GM18498 (cell line): ENCODE results near the gene PKN3.

Source experiments
- ATAC-seq: cut with Tn5 transposase; IDR thresholded peaks from one replicate; pipeline ENCODE4 v1.9.1; 2021; ENCODE audit warnings: mild to moderate bottlenecking, moderate library complexity; ENCODE audit not compliant: unreplicated experiment

Gene PKN3

DNA sequence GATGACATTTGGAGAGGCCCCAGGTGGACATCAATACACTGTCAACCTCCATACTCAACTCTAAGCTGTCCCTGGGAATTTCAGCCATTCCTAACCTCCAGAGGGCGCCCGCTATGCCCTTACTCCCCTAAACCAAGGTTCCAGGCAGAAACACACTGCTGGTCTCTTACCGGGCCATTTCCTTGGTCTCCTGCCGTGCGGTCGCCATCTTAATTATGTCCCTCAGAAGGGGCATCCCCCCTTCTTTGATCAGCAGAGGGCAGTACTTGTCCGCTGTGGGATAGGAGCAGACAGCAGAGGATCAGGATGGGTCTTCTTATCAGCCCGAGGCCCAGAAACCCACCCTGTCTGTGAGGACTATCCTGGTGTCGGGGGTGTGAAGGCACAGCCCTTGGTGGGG is 31.0 kb downstream of the PKN3 start:
- ATAC-seq: no peak

DNA sequence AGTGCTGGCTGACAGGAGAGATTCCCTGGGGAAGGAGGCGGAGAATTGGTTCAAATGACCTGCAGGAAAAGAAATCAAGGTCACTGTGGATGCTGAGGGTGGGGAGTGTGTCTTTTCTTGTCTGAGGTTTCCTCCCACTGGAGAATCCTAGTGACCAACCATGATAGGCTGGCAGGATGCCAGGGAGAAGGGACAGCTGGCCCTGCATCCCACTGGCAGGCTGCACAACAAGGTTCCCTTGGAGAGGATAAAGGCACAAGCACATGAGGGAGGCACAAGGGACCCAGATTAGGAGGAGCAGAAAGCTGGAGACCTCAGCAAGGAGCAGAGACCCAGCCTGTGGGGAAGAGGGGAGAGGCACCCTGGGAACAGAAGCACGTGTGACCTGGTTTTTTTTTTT is 33.1 kb downstream of the PKN3 start:
- ATAC-seq: no peak

DNA sequence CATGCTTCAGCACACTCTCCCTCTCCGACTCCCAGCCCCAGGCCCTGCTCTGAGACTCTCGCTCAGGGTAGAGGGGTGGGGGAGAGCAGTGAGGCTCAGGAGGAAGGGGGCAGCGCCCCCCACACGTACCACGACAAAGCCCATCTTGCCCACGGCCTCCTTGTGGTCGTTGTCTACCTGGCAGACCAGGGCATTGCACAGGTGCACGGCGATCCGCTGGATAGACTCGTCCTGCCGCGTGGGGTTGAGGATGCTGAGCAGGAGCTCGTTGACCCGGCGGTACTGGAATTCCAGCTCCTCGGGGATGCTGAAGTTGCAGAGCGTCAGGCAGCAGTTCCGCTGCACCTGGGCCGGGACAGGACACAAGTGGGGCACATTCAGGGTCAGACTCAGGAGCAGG is 40.1 kb downstream of the PKN3 start:
- ATAC-seq: no peak

DNA sequence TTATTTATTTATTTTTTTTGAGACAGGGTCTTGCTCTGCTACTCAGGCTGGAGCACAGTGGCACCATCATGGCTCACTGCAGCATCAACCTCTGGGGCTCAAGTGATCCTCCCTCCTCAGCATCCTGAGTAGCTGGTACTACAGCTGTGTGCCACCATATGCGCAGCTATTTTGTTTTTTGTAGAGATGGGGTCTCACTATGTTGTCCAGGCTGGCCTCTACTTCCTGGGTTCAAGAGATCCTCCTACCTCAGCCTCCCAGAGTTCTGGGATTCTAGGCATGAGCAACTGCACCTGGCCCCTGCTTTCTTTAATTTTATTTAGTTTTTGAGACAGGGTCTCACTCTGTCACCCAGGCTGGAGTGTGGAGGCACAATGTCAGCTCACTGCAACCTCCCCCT is 41.1 kb downstream of the PKN3 start:
- no peak for ATAC-seq

DNA sequence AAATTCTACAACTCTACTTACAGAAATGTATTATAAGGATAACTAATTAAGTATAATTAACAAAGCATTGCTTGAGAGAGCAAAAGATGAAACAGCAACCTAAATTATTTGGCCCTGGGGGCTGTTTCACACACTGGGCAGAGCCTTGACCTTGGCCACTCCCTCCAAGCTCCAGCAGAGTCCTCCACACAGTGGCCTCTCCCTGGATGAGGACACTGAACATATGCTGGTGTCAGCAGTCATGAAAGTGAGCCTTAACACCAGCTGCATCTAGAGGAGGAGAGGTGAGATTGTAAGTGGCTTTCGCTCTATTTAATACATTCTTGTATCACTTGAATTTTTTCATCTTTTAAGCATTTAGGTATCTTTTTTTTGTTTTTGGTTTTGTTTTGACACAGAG is 44.9 kb downstream of the PKN3 start:
- no peak for ATAC-seq

DNA sequence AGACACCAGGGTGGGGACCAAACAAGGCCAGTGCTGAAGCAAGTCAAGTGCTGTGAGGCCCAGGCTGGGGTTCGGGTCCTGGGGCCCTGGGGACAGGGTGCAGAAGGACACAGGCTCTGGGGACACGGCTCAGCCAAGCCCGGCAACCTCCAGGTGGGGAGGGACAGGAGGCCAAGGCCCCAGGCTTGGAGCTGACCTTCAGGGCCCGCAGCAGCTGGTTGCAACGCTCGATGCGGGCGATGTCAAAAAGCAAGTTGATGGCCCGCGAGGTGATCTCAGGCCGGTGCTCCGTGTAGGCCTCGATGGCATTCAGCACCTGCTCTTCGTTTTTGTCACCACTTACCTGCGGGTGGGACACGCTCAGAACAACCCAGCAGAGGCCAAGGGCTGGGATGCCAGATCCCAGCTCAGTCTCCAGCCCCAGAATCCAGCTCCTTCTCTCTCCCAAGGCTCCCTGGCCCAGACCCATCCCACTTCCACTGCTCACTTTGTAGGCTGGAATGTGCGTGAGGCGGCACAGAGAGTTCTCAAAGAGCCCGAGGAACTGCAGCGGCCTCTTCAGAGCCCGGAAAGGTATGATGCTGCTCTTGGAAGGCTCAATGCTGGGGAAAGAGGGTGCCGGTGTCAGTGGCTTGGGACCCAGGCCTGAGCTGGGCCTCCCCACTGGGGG is 48.8 kb downstream of the PKN3 start:
- no peak for ATAC-seq

DNA sequence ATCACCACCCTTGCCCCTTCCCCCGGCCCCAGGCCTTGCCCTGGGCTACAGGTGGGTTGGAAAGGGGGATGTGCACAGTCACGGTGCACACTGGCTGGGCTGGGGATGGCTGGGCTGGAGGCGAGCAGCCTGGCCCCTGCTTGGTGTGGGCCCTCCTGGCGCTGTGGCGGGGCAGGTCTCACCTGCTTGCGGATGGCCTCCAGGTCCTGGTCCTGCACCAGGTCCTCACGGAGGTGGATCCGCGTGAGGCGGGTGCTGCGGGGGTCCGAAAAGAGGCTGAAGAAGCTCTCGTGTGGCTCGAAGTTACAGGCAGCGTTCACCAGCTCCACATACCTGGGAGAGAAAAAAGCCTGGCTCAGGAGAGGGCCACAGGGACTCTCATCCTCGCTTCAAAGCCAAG is 51.3 kb downstream of the PKN3 start:
- no peak for ATAC-seq

DNA sequence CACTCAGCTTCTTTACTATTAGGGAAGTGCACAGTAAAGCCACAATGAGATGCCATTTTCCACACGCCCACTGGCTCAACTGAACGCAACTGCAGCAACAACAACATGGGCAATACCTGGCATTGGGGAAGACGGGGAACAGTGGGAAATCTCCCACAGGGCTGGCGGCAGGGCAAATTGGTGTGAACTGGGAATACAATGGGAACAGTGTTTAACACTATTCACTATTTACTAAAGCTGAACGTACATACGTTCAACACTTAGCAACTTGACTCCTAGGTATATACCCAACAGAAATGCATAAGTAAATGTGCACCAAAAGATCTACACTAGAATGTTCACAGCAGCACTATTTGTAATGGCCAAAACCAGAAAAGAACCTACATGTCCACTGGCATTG is 55.3 kb downstream of the PKN3 start:
- ATAC-seq: no peak

DNA sequence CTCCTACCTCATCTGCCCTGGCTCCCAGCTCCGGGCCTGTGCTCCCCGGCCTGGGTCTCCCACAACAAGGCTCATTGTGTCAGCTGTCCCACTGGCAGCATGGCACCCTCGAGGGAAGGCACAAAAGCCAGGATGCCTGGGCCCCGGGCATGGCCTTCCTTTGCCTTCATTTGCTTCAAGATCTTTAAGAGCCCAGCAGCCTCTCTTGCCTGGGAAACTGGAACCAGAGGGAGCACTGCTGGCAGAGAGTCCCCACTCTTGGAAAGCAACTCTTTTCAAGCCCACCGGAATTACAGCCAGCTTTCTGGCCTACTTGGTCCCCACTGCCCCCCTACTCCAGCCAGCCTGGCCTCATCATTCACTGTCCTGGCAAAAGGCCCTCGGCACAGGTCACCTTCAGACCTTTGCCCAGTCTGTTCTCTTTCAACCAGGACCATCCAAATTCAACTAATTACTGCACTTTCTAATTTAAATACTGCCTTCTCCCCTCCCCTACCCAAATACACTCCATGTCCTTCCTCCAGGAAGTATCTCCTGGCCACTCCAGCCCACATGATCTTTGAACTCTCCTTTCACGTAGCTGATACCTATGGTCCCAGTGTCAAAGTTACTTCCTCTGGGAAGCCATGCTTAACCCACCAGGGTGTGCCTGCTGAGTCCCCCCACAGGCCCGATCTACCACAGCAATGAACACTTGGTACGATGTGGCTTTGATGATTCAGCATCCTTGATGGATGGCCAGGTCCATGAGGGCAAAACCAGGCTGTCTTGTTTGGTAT is 60.6 kb downstream of the PKN3 start:
- ATAC-seq: no peak

DNA sequence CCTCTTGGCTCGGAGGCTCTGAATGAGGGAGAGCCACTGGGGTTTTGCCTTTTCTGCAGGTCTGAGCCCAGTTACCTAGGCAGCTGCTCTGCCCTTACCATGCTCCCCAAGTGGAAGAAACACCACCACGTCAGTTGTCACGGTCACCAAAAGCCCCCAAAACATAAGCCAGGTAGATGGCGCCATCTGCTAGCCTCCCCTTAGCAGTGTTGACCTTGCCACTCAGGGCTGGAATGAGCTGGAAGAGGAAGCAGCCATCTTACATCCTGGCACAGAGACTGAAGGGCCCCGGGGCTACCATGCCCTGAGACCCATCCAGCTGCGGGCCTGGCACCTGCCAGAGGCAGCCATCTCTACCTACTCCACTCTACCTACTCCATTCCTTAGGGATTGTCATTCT is 62.1 kb downstream of the PKN3 start:
- no peak for ATAC-seq

DNA sequence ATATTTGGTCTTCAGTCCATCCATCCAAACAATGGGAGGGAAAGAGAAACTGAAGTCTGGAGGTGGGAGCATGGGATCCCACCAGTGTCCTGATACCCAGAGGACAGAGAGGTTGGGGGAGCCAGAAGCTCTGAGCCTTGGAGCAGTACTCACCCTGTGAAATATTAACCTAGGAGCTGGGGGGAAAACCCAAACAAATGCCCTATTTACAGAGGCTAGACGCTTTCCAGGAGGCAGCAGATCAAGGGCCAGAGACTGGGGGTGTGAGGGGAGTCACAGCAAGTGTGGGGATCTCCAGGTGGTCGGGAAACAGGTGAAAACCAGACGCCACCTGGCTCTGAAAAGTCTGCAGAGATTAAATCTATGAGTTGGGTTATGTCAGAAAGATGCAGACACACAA is 63.2 kb downstream of the PKN3 start:
- no peak for ATAC-seq

DNA sequence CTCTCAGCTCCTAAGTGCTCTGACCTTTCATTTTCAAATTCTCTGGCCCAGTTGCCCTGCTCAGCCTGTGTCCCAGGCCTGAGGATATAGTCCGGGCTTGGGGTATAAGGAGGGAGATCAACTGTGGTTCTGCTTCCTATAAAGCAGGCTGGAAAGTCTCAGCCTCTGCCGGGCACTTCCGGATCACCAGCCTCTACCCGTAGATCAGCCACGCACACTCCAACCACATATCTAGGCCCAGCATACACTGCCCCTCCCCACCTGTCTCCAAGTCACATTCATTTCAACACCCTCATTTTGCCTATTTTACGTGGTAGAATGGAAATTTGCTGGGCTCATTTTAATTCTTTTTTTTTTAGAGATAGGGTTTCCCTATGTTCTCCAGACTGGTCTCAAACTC is 66.3 kb downstream of the PKN3 start:
- ATAC-seq: no peak
